ENCODE measurements around the gene RABL3. TPM values are rescaled to one million over a fixed set of nuclear protein-coding genes. Genes with fewer than 3 reads are reported as not detected.

RABL3 gene
- total and polyA plus RNA-seq, 2 of the 4 experiments (the other 2 are of a cell fraction): 5.3 to 17.0 TPM

DNA sequence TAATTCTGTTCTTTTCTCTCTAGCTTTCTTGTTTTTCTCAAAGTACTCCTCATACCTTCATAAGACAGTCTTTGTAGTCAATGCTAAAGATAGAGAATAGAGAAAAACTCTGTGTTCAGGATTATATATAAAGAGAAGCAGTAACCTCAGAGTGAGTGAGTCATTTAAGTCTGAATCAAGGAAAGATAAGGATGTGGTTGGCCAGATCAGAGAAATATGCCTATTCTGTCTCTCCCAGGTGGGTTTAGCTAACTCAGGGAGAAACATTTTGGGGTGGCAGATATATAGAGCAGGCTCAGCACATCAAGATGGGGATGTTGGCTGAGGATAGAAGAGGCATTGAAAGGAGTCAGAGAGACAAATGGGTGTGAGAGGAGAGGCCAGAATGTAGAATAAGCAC, 31.6 kb upstream of the RABL3 start:
- BruUV-seq (replicated peaks): no TSS peak
- ATAC-seq (ENCODE audit: low read depth) (peak; percentile 70), DNase-seq (peak; percentile 75)
- Histone ChIP-seq H3K9ac (ENCODE audit: low read depth, low read length) (no peak overlapping the region), H2AK9ac (replicated peaks; ENCODE audit: low read depth, low read length, poor library complexity) (no peak overlapping the region), H3K4me3 (ENCODE audit: insufficient read depth, low read depth, low read length) (no peak overlapping the region), H2AK5ac (ENCODE audit: low read depth, low read length) (0 out of 2 replicates have a peak overlapping the region, but pooled peaks have one; percentile 31), H2BK15ac (ENCODE audit: low read depth, low read length) (no peak overlapping the region), H3K27me3 (ENCODE audit: control insufficient read depth, insufficient read depth, low read length) (no peaks in the 10 kb centered on the region), H3K56ac (ENCODE audit: extremely low read depth, insufficient read depth, low read length) (no peak overlapping the region), H3K27ac (ENCODE audit: insufficient read depth, low read length) (no peak overlapping the region), H2BK20ac (ENCODE audit: low read depth, low read length) (peak overlapping the region; percentile 38; the same call in 1 of the 2 replicates), H2BK5ac (ENCODE audit: low read depth, low read length, poor library complexity, severe bottlenecking) (no peak overlapping the region), H3K36me3 (ENCODE audit: control insufficient read depth, insufficient read depth, low read length) (peaks cover 14% of the 10 kb centered on the region), H3K18ac (ENCODE audit: low read depth, low read length) (peak overlapping the region; percentile 18; the same call in 1 of the 2 replicates), H2BK120ac (ENCODE audit: low read depth, low read length) (0 out of 2 replicates have a peak overlapping the region, but pooled peaks have one; percentile 5), H3K79me1 (ENCODE audit: low read depth in 1 of 2, low read length in 2 of 2) (peaks cover 31 to 39% of the 10 kb centered on the region in 2 experiments), H2AFZ (replicated peaks; ENCODE audit: low read length, poor library complexity) (no peak overlapping the region), H3K9me3 (ENCODE audit: control insufficient read depth, insufficient read depth, low read length) (no peaks in the 10 kb centered on the region), H3K4me1 (ENCODE audit: control insufficient read depth, insufficient read depth, low read length) (peaks cover 6% of the 10 kb centered on the region; the same call in 1 of the 2 replicates), H3K23ac (ENCODE audit: low read depth, low read length) (no peak overlapping the region), H4K20me1 (ENCODE audit: insufficient read depth, low read length) (no peaks in the 10 kb centered on the region), H3K4me2 (ENCODE audit: low read depth, low read length) (peak overlapping the region; percentile 2; the same call in 1 of the 2 replicates), H4K91ac (ENCODE audit: insufficient read depth, low read depth, low read length) (no peak overlapping the region), H4K5ac (ENCODE audit: low read depth, low read length) (no peak overlapping the region), H3K14ac (replicated peaks; ENCODE audit: low read depth, low read length) (peak overlapping the region; percentile 2; the same call in 1 of the 2 replicates), H4K8ac (ENCODE audit: low read depth in 2 of 2, low read length in 2 of 2) (no peak overlapping the region), H3K4ac (ENCODE audit: low read depth, low read length) (0 out of 2 replicates have a peak overlapping the region, but pooled peaks have one; percentile 19), H3K9me1 (ENCODE audit: insufficient read depth, low read length) (peaks cover 5% of the 10 kb centered on the region)
- dilution Hi-C loops (cut with HindIII; ENCODE audit: low sequenced_read_pairs, unreplicated experiment) (no loop called here), in situ Hi-C loops (cut with MboI; ENCODE audit: low sequenced_read_pairs) (no loop called here), intact Hi-C loops (cut with micrococcal nuclease) (no loop called here)
- ChIA-PET CTCF (interaction anchor here (1.9 kb wide), 1 partner anchor 12 kb away, joined by 5 read pairs; no protein-coding TSS in a partner anchor), POLR2A (ENCODE audit: unreplicated experiment) (no interaction called here)
- TF ChIP-seq BHLHE40 (IDR thresholded peaks at IDR 0.05; ENCODE audit: low read depth, low read length) (no peak), NFE2L2 (IDR thresholded peaks at IDR 0.05; ENCODE audit: low read depth, low read length) (no peak), FOS (IDR thresholded peaks at IDR 0.05; ENCODE audit: low read depth, low read length) (peak; percentile 37; the same call in 1 of the 2 replicates)
